SK-N-SH (cell line): ENCODE data around the gene DNAH3. TPM values are rescaled to one million over a fixed set of nuclear protein-coding genes. Genes with fewer than 3 reads are reported as not detected.

ENCODE experiments used
- CTCF ChIA-PET: fragments of 300-600, 350-600 bp; formaldehyde crosslinking; extraction: SDS; loops from one replicate; lab custom pipeline; 2021; lab: Yijun Ruan, JAX
- POLR2A ChIA-PET: fragments of 350-600 bp; sonication (Branson Sonifier 250); formaldehyde crosslinking; extraction: SDS; loops from one replicate; lab custom pipeline; 2020; ENCODE audit warnings: antibody characterized with exemption, inconsistent platforms; lab: Yijun Ruan, JAX
- DNase-seq: peaks from one replicate; pipeline ENCODE4 v3.0.0; 2012
- H2AFZ ChIP-seq: fragments of 200-600 bp; sonication (generic); 2 replicates; pipeline ENCODE4 v1.8.1; 2016; ENCODE audit warnings: antibody characterized with exemption, mild to moderate bottlenecking, low read depth
- H3F3A ChIP-seq: fragments of 200-600 bp; sonication (generic); replicated peaks from 2 replicates; pipeline ENCODE3; 2016; ENCODE audit warnings: antibody characterized with exemption, mild to moderate bottlenecking; ENCODE audit not compliant: insufficient read depth
- H3K27ac ChIP-seq, 2 experiments: fragments of 200-500 bp in 1 of 2; fragments of 200-600 bp in 1 of 2; sonication (Bioruptor generic) in 1 of 2; sonication (generic), shearing (Covaris generic) in 1 of 2; 2 replicates each; pipeline versions ENCODE4 v1.5.1 to v1.6.1; 2014 to 2016; ENCODE audit warnings: low read depth in 2 of 2, inconsistent platforms in 1 of 2, low read length in 1 of 2, mild to moderate bottlenecking in 1 of 2, mixed read lengths in 1 of 2
- H3K27me3 ChIP-seq: fragments of 200-600 bp; sonication (generic), shearing (Covaris generic); 2 replicates; pipeline ENCODE4 v1.6.1; 2016; ENCODE audit warnings: mixed run types; ENCODE audit not compliant: insufficient read depth
- H3K36me3 ChIP-seq, 2 experiments: fragments of 200-500 bp in 1 of 2; fragments of 200-600 bp in 1 of 2; sonication (Bioruptor generic) in 1 of 2; sonication (generic) in 1 of 2; replicated peaks in 1 of 2; 2 replicates each; pipeline versions ENCODE3 to v1.5.1; 2014 to 2016; ENCODE audit warnings: low read length in 1 of 2, mild to moderate bottlenecking in 1 of 2; ENCODE audit not compliant: insufficient read depth in 2 of 2, control insufficient read depth in 1 of 2
- H3K4me1 ChIP-seq, 2 experiments: fragments of 200-500 bp in 1 of 2; fragments of 200-600 bp in 1 of 2; sonication (Bioruptor generic) in 1 of 2; sonication (generic), shearing (Covaris generic) in 1 of 2; 2 replicates each; pipeline versions ENCODE4 v1.5.1 to v1.6.1; 2014 to 2016; ENCODE audit warnings: low read depth in 1 of 2, low read length in 1 of 2, mixed run types in 1 of 2; ENCODE audit not compliant: insufficient read depth in 2 of 2, control insufficient read depth in 1 of 2
- H3K4me2 ChIP-seq: fragments of 200-600 bp; sonication (generic), shearing (Covaris generic); 2 replicates; pipeline ENCODE4 v1.6.1; 2017; ENCODE audit warnings: mixed run types
- H3K4me3 ChIP-seq, 2 experiments: fragments of 200-500 bp in 1 of 2; fragments of 200-600 bp in 1 of 2; sonication (Bioruptor generic) in 1 of 2; sonication (generic), shearing (Covaris generic) in 1 of 2; 2 replicates each; pipeline versions ENCODE4 v1.5.1 to v1.8.1; 2014 to 2016; ENCODE audit warnings: low read depth in 2 of 2, inconsistent platforms in 1 of 2, low read length in 1 of 2, mild to moderate bottlenecking in 1 of 2, mixed read lengths in 1 of 2, moderate library complexity in 1 of 2
- H3K79me2 ChIP-seq: fragments of 200-600 bp; sonication (generic); 2 replicates; pipeline ENCODE4 v1.8.1; 2017; ENCODE audit warnings: mild to moderate bottlenecking; ENCODE audit not compliant: insufficient read depth
- H3K9ac ChIP-seq: fragments of 200-600 bp; sonication (generic); 2 replicates; pipeline ENCODE4 v1.6.1; 2017; ENCODE audit warnings: mixed run types
- H3K9me2 ChIP-seq: fragments of 200-600 bp; sonication (generic); 2 replicates; pipeline ENCODE4 v1.6.1; 2017; ENCODE audit warnings: mixed run types
- H3K9me3 ChIP-seq: fragments of 200-600 bp; sonication (generic); 2 replicates; pipeline ENCODE4 v1.6.1; 2017; ENCODE audit warnings: mixed run types, mild to moderate bottlenecking, moderate library complexity
- H4K20me1 ChIP-seq: fragments of 200-600 bp; sonication (generic); 2 replicates; pipeline ENCODE4 v1.6.1; 2017; ENCODE audit warnings: mild to moderate bottlenecking, mixed run types; ENCODE audit not compliant: insufficient read depth
- CHD2 ChIP-seq: fragments of 150-350 bp; IDR thresholded peaks from 2 replicates; pipeline ENCODE4 v1.6.1; 2018; ENCODE audit warnings: low read length; ENCODE audit not compliant: partially characterized antibody
- MEF2A ChIP-seq: IDR thresholded peaks from 2 replicates; pipeline ENCODE4 v1.4.0; 2012; ENCODE audit warnings: low read depth, borderline replicate concordance
- NFIC ChIP-seq: IDR thresholded peaks from 2 replicates; pipeline ENCODE4 v1.4.0; 2012; ENCODE audit warnings: borderline replicate concordance
- POLR2AphosphoS5 ChIP-seq: IDR thresholded peaks from 2 replicates; pipeline ENCODE4 v1.6.1; 2012; ENCODE audit warnings: low read depth, low read length
- RXRA ChIP-seq: IDR thresholded peaks from 2 replicates; pipeline ENCODE4 v1.4.0; 2012; ENCODE audit warnings: low read depth, mild to moderate bottlenecking, borderline replicate concordance
- WGBS: methylation state at CpG from one replicate; pipeline ENCODE4 v1.1.6; 2017; ENCODE audit warnings: low lambda C conversion rate; 5-methylcytosine and 5-hydroxymethylcytosine counted together
- polyA plus RNA-seq, 3 experiments: library from polyadenylated mRNA; depleted of rRNA; stranded (reverse); fragments of >200 nt; gene quantifications; 2 replicates each; pipeline ENCODE4 v1.2.3, GENCODE V29; 2012
- TF ChIP-seq, protein P1 (sequence below): IDR thresholded peaks from 2 replicates; pipeline ENCODE4 v1.4.0; 2012; ENCODE audit warnings: low read depth, borderline replicate concordance
- TF ChIP-seq, protein P2 (sequence below): IDR thresholded peaks from 2 replicates; pipeline ENCODE4 v1.4.0; 2012; ENCODE audit warnings: low read depth
- TF ChIP-seq, protein P3 (sequence below): IDR thresholded peaks from 2 replicates; pipeline ENCODE4 v1.6.1; 2012; ENCODE audit warnings: mild to moderate bottlenecking, low read depth, low read length, moderate library complexity
- TF ChIP-seq, protein P4 (sequence below): fragments of 200-600 bp; sonication (generic); IDR thresholded peaks from 2 replicates; pipeline ENCODE4 v1.6.1; 2017; ENCODE audit warnings: antibody characterized with exemption, mild to moderate bottlenecking, moderate library complexity
- TF ChIP-seq, protein P5 (sequence below): IDR thresholded peaks from 2 replicates; pipeline ENCODE4 v1.4.0; 2012; ENCODE audit warnings: low read depth, borderline replicate concordance

Gene DNAH3
- polyA plus RNA-seq, 1 of the 3 experiments (the other 2 are of a cell fraction), result not detected

DNA sequence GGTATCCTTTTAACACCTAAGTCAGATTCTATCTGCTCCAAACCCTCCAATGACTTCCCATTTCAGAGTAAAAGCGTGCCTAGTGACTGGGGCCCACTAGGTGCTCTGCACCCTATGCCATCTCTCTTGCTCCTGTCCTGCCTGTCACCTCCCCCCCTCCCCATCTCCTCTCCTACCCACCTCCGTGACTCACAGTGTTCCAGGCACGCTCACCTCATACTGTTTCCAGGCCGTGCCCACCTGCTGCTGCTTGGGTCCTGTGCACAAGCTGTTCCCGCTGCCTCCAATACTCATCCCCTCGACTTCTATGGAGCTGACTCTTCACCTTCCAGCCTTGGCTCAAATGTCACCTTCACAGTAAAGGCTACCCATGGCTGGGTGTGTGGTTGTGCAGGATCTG lies 21.7 kb downstream of the DNAH3 start:
- H3K9ac ChIP-seq, result no peak overlapping the region
- ChIA-PET CTCF (no interaction called here), POLR2A (no interaction called here)
- no peak overlapping the region for H3K4me3 ChIP-seq
- no peaks in the 10 kb centered on the region for H3F3A ChIP-seq
- H3K27ac ChIP-seq, result no peak overlapping the region
- H3K4me2 ChIP-seq, result no peak overlapping the region
- no peaks in the 10 kb centered on the region for H3K36me3 ChIP-seq
- 56% methylated on average over 6 of the region's 6 CpGs for WGBS
- H4K20me1 ChIP-seq, result no peaks in the 10 kb centered on the region
- H3K27me3 ChIP-seq, result peaks cover 7% of the 10 kb centered on the region; the same call in 1 of the 2 replicates
- TF ChIP-seq, protein P1, sequence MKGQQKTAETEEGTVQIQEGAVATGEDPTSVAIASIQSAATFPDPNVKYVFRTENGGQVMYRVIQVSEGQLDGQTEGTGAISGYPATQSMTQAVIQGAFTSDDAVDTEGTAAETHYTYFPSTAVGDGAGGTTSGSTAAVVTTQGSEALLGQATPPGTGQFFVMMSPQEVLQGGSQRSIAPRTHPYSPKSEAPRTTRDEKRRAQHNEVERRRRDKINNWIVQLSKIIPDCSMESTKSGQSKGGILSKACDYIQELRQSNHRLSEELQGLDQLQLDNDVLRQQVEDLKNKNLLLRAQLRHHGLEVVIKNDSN, result no peak
- TF ChIP-seq RXRA (no peak), POLR2AphosphoS5 (no peak), NFIC (no peak), CHD2 (no peak), MEF2A (no peak)
- TF ChIP-seq, protein P2, sequence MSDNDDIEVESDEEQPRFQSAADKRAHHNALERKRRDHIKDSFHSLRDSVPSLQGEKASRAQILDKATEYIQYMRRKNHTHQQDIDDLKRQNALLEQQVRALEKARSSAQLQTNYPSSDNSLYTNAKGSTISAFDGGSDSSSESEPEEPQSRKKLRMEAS, result no peak
- TF ChIP-seq, protein P3, sequence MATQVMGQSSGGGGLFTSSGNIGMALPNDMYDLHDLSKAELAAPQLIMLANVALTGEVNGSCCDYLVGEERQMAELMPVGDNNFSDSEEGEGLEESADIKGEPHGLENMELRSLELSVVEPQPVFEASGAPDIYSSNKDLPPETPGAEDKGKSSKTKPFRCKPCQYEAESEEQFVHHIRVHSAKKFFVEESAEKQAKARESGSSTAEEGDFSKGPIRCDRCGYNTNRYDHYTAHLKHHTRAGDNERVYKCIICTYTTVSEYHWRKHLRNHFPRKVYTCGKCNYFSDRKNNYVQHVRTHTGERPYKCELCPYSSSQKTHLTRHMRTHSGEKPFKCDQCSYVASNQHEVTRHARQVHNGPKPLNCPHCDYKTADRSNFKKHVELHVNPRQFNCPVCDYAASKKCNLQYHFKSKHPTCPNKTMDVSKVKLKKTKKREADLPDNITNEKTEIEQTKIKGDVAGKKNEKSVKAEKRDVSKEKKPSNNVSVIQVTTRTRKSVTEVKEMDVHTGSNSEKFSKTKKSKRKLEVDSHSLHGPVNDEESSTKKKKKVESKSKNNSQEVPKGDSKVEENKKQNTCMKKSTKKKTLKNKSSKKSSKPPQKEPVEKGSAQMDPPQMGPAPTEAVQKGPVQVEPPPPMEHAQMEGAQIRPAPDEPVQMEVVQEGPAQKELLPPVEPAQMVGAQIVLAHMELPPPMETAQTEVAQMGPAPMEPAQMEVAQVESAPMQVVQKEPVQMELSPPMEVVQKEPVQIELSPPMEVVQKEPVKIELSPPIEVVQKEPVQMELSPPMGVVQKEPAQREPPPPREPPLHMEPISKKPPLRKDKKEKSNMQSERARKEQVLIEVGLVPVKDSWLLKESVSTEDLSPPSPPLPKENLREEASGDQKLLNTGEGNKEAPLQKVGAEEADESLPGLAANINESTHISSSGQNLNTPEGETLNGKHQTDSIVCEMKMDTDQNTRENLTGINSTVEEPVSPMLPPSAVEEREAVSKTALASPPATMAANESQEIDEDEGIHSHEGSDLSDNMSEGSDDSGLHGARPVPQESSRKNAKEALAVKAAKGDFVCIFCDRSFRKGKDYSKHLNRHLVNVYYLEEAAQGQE, result no peak
- TF ChIP-seq, protein P4, sequence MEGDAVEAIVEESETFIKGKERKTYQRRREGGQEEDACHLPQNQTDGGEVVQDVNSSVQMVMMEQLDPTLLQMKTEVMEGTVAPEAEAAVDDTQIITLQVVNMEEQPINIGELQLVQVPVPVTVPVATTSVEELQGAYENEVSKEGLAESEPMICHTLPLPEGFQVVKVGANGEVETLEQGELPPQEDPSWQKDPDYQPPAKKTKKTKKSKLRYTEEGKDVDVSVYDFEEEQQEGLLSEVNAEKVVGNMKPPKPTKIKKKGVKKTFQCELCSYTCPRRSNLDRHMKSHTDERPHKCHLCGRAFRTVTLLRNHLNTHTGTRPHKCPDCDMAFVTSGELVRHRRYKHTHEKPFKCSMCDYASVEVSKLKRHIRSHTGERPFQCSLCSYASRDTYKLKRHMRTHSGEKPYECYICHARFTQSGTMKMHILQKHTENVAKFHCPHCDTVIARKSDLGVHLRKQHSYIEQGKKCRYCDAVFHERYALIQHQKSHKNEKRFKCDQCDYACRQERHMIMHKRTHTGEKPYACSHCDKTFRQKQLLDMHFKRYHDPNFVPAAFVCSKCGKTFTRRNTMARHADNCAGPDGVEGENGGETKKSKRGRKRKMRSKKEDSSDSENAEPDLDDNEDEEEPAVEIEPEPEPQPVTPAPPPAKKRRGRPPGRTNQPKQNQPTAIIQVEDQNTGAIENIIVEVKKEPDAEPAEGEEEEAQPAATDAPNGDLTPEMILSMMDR, result no peak
- TF ChIP-seq, protein P5, sequence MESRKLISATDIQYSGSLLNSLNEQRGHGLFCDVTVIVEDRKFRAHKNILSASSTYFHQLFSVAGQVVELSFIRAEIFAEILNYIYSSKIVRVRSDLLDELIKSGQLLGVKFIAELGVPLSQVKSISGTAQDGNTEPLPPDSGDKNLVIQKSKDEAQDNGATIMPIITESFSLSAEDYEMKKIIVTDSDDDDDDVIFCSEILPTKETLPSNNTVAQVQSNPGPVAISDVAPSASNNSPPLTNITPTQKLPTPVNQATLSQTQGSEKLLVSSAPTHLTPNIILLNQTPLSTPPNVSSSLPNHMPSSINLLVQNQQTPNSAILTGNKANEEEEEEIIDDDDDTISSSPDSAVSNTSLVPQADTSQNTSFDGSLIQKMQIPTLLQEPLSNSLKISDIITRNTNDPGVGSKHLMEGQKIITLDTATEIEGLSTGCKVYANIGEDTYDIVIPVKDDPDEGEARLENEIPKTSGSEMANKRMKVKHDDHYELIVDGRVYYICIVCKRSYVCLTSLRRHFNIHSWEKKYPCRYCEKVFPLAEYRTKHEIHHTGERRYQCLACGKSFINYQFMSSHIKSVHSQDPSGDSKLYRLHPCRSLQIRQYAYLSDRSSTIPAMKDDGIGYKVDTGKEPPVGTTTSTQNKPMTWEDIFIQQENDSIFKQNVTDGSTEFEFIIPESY, result no peak
- H3K9me2 ChIP-seq, result no peaks in the 10 kb centered on the region
- H3K4me1 ChIP-seq, result no peaks in the 10 kb centered on the region
- no peak for DNase-seq
- H3K79me2 ChIP-seq, result no peaks in the 10 kb centered on the region
- no peak overlapping the region for H2AFZ ChIP-seq
- H3K9me3 ChIP-seq, result no peaks in the 10 kb centered on the region
